HG02852 (cell line): Measurements from ENCODE around the gene VIM.

ENCODE experiments used
- ATAC-seq: cut with Tn5 transposase; IDR thresholded peaks from one replicate; pipeline ENCODE4 v1.9.1; 2021; ENCODE audit warnings: mild to moderate bottlenecking, moderate library complexity; ENCODE audit not compliant: unreplicated experiment

VIM gene

GRCh38 chr10:17229967-17230682, 2.1 kb downstream of the VIM start:
- ATAC-seq, result peak; percentile 60

- ATAC-seq, result no peak
Observed at GRCh38 chr10:17231788-17232187, 3.7 kb downstream of the VIM start.

- peak; percentile 12 for ATAC-seq
Observed at GRCh38 chr10:17232276-17232960, 4.4 kb downstream of the VIM start.

DNA sequence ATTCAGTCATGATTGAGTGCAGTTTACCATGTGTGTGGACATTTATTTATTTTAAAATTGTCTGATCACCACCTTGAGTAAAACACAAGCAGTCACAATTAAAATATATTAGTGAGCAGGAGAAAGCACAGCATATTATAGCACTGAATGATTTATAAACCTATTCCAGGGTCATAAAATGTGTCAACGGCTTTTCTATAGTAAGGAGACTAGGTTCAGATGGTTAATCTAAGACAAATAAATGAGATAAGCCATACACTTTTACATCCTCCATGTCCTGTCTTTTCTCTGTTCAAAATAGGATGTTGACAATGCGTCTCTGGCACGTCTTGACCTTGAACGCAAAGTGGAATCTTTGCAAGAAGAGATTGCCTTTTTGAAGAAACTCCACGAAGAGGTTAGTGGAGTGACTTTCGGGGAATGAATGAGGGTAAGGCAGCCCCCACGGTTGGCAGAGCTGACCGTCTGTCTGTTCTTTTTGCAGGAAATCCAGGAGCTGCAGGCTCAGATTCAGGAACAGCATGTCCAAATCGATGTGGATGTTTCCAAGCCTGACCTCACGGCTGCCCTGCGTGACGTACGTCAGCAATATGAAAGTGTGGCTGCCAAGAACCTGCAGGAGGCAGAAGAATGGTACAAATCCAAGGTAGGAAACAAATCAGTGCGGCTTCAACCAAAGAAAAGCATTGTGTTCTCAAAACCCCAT, 5.4 kb downstream of the VIM start:
- no peak for ATAC-seq

- no peak for ATAC-seq
Observed at GRCh38 chr10:17234431-17234945, 6.4 kb downstream of the VIM start.

DNA sequence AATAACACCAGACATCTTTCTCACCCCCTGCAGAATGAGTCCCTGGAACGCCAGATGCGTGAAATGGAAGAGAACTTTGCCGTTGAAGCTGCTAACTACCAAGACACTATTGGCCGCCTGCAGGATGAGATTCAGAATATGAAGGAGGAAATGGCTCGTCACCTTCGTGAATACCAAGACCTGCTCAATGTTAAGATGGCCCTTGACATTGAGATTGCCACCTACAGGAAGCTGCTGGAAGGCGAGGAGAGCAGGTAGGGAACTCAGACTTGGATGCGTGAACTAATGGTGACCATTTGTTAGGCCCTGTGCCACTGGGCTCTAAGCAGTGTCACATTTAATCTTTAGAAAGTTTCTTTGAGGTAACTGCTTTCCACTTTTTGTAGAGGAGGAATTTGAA, 7.1 kb downstream of the VIM start:
- no peak for ATAC-seq

DNA sequence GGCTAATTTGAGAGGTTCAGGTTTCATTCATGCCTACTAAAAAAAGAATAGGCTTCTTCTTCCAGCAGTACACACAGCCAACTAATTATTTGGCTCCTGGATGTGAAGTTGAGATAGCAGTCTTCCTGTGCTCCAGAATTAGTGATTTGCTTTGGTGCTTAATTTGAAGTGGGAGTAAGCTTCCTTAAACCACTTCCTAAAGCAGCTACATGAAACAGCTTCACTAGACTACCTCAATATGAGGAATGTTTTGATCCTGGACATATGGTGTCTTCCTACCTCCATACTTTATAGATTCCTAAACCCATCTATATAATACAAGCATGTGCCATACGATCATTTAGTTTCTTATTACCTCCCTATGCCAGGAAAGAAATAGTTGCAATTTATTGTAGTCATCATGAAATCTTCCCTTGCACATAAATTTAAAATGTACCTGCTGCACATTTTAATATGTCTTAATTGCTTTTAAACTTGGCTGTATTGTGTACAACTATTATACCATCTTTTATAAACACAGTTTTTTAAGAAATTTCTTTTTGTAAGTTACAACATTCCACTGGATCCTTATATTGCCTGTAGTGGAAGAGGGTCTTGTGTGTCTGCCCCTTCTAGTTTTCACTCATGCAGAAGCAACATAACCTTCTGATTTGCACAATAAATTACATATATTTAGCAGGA, 8.6 kb downstream of the VIM start:
- ATAC-seq, result no peak

DNA sequence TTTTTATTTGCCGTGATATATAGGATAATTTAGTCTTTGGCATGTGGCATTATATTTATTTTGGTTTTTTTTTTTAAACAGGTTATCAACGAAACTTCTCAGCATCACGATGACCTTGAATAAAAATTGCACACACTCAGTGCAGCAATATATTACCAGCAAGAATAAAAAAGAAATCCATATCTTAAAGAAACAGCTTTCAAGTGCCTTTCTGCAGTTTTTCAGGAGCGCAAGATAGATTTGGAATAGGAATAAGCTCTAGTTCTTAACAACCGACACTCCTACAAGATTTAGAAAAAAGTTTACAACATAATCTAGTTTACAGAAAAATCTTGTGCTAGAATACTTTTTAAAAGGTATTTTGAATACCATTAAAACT, 9.1 kb downstream of the VIM start:
- no peak for ATAC-seq

- ATAC-seq, result no peak
Observed at GRCh38 chr10:17237915-17238444, 9.9 kb downstream of the VIM start.

DNA sequence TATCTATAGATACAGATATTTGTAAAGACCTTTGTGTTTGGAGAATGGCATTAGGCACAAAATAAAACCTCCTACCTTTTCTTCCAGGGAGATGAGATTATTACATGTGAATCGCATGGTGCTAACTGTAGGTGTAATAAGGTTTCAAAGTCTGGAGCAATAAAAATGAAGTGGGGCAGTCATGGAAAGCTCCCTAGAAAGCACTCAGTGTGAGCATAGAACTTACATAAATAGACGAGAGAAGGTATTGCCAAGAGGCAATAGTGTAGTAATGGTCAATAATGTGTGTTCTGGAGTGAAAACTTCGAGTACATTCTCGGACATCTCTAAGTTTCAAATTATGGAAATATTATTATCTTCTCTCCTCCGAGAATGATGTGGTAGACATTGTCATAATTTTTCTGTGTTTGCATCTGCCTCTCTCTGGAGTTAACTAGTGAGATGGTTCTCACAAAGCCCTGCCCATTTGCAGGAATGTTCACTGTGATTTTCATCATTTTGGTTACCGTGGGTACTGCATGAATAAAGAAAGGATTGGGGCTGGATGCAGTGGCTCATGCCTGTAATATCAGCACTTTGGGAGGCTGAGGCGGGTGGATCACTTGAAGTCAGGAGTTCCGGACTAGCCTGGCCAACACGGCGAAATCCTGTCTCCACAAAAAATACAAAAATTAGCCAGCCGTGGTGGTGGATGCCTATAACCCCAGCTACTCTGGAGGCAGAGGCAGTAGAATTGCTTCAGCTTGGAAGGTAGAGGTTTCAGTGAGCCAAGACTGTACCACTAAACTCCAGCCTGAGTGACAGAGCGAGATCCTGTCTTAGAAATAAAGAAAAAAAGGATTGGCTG, 10.6 kb downstream of the VIM start:
- ATAC-seq, result no peak

DNA sequence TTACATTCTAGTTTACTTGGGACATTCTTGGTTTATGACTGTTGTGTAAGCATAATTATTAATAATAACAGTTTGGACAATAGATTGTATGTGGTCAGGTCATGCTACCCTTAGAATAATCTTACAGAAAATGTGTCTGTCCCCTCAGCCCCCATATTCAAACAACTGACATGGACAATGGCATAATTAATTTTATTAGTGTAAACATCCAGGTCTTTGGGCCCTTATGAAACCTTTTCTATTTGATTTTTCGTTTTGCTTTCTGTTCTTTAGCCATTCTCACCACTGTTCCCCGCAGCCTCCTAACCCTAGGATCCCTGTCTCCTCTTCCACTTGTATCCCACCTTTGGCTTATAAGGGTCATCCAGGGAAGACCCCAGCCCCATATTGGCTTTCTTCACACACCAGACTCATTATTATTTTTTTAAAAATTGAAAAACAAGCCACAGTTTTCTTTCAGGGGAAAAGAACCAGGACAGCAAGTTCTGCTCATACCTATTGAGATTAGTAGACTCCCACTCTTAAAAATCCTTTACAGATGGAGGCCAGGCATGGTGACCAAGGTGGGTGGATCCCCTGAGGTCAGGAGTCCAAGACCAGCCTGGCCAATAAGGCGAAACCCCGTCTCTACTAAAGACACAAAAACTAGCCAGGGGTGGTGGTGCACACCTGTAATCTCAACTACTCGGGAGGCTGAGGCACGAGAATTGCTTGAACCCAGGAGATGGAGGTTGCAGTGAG, 11.5 kb downstream of the VIM start:
- ATAC-seq, result no peak

DNA sequence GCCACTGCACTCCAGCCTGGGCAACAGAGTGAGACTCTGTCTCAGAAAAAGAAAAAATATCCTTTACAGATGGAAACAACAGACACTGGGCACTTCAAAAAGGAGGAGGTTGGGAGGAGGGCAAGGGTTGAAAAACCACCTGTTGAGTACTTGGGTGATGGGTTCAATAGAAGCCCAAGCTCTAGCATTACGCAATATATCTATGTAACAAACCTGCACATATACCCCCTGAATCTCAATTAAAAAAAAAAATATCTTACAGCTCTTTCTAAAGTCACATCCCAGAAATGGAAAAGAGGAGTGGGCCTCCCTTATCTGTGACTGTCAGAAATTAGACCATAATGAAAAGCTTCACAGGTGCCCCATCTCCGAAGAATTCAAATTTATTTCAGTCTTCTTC, 12.1 kb downstream of the VIM start:
- no peak for ATAC-seq

DNA sequence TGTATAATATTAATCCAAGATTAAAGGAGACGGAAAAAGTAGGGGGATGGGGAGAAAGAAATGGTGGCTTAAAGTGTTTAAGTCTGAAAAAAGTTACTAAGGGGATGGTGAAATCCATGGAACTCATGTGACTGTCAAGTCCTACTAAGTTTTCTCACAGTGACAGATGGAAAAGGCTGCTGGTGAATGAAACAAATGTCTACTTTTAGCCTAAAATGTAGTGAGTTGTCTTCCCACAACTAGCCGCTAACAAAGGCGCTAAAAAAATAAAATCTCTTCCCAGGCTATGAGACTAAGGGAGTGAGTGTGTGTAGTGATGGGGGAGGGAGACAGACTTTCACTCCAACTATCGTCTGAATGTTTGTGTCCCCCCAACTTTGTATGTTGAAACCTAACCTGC, 12.6 kb downstream of the VIM start:
- no peak for ATAC-seq

GRCh38 chr10:17241611-17242333, 13.7 kb downstream of the VIM start:
- no peak for ATAC-seq

GRCh38 chr10:17244700-17245365, 16.8 kb downstream of the VIM start:
- ATAC-seq, result no peak

GRCh38 chr10:17247210-17247609, 19.2 kb downstream of the VIM start:
- no peak for ATAC-seq

GRCh38 chr10:17248964-17249363, 20.9 kb downstream of the VIM start:
- ATAC-seq, result no peak

DNA sequence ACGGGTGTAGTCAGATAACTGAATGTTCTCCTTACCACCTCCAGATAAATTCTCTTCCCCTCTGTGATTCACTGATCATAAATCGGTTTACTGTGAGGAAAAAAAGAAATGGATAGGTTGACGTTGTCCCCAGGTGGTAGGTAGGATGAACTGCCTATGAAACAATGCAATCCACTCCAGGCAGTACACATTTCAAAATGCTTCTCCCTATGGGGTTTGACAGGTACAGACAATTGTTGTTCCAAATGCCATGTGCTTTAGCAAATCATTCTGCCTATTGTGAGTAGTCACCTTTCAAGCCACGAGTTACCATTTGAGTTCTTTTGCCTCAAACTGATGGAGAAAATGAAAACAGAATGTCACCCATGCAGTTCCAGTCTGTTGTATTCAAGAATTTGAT, 21.8 kb downstream of the VIM start:
- ATAC-seq, result no peak
